ENCODE data around the gene YBX2.
"Not testable (repeated sequence)": the region's sequence is repeated elsewhere in the genome, so short reads cannot be mapped to it uniquely, and the experiment has no call there.

Gene YBX2

GRCh38 chr17:7262192-7262934, 32.1 kb downstream of the YBX2 start, which contains the start of gene CLDN7:
TSS of gene CLDN7 (minus strand) at chr17:7262478. CDS start at chr17:7262043, 435 bp downstream.
- DNase-seq = peak; percentile 88

GRCh38 chr17:7261379-7262191, 32.9 kb downstream of the YBX2 start:
- DNase-seq = no peak

- DNase-seq = peak; percentile 55
Observed at GRCh38 chr17:7260651-7261378, 33.6 kb downstream of the YBX2 start.

- DNase-seq = no peak
Observed at GRCh38 chr17:7260151-7260550, 34.3 kb downstream of the YBX2 start.

GRCh38 chr17:7259555-7259889, 34.9 kb downstream of the YBX2 start:
- no peak for DNase-seq

GRCh38 chr17:7258731-7259554, 35.5 kb downstream of the YBX2 start:
- DNase-seq = no peak

GRCh38 chr17:7256766-7257456, 37.5 kb downstream of the YBX2 start:
- DNase-seq = no peak

GRCh38 chr17:7254511-7254910, 39.9 kb downstream of the YBX2 start:
- DNase-seq = no peak

- no peak for DNase-seq
Observed at GRCh38 chr17:7253082-7253481, 41.4 kb downstream of the YBX2 start.

- peak; percentile 94 for DNase-seq
Observed at GRCh38 chr17:7252176-7253043, 42.0 kb downstream of the YBX2 start, which contains the start of gene ELP5. TSS of gene ELP5 (plus strand) at chr17:7252215. CDS start at chr17:7252551, 336 bp downstream.

- DNase-seq = peak; percentile 97
Observed at GRCh38 chr17:7251661-7252175, 42.7 kb downstream of the YBX2 start, which contains the start of gene CTDNEP1. TSS of gene CTDNEP1 (minus strand) at chr17:7251734. CDS start at chr17:7251296, 438 bp downstream.

GRCh38 chr17:7250695-7251627, 43.5 kb downstream of the YBX2 start:
- DNase-seq = no peak

GRCh38 chr17:7249830-7250229, 44.6 kb downstream of the YBX2 start:
- no peak for DNase-seq

GRCh38 chr17:7249214-7249613, 45.2 kb downstream of the YBX2 start:
- no peak for DNase-seq

- DNase-seq = no peak
Observed at GRCh38 chr17:7248796-7249195, 45.6 kb downstream of the YBX2 start.

- no peak for DNase-seq
Observed at GRCh38 chr17:7246779-7247178, 47.7 kb downstream of the YBX2 start.

- not testable (repeated sequence) for DNase-seq
Observed at GRCh38 chr17:7243838-7244237, 50.6 kb downstream of the YBX2 start.

- DNase-seq = no peak
Observed at GRCh38 chr17:7243453-7243729, 51.0 kb downstream of the YBX2 start.

GRCh38 chr17:7242717-7243452, 51.6 kb downstream of the YBX2 start:
- peak; percentile 93 for DNase-seq

Measured in NCI-H510A treated with DMSO at 0.1 percent for 48 hours (cell line).